Activated CD8-positive, alpha-beta memory T cell treated with anti-CD3 and anti-CD28 coated beads, Interleukin-2, amount 50 U/mL, for 1 hour (primary cell): ENCODE data around the gene AP2M1.
"Not testable (repeated sequence)": the region's sequence is repeated elsewhere in the genome, so short reads cannot be mapped to it uniquely, and the experiment has no call there.

Source experiments
- DNase-seq: peaks from one replicate; pipeline ENCODE4 v3.0.0-alpha.2; 2020; ENCODE audit errors: extremely low read depth

The AP2M1 gene

DNA sequence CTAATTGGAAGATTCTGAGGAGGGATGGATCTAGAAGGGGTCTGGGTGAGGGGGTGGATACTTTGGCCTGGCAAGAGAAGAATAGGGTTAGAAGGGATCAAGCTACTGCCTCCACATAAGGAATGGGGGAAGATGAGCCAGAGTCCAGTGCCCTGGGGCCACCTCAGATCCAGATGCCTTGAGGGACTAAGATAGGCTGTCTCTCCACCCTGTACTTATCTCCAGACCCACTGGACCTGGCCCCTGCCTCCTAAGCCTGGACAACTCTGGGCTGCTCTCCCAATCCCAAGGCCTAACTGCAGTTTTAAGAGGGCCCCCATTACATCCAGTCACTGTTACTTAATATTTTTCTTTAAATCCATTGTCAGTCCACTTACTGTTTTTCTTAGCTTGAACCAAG lies 17.4 kb upstream of the AP2M1 start:
- no peak for DNase-seq

DNA sequence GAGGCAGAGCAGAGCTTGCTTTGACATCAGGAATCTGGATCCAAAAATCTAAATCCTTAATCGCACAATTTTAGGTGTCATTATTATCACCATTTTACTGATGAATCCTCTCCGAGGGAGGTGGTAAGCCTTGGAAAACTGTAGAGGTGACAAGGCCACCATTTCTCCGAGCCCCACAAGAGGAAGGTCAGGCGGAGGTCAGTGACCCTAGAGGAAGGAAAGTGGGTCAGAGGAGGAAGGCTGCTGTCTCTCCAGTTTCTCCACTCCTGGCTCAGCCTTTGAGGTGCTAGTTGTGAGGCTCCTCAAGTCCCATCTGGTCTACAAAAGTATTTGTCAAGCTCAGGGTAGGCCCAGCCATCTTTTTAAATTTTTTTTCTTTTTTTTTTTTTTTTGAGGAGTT lies 16.3 kb upstream of the AP2M1 start:
- DNase-seq: no peak

DNA sequence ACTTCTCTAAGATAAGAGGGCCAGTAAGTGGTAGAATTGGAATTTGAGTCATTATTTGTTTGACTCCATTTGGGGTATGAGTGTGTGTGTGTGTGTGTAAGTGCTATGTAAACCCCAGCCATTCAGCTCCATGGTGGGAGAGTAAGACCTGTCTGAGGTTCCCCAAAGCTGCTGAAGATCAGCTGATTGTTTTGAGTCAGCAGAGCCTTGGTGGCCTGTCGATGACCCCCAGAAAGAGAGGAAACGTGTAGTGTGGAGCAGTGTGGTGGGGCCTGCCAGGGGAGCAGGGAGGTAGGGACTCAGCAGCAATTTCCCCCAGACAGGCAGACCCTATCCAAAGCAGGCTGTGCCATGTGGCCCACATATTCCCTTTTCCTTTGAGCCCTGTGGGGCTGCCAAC lies 14.2 kb upstream of the AP2M1 start:
- no peak for DNase-seq

DNA sequence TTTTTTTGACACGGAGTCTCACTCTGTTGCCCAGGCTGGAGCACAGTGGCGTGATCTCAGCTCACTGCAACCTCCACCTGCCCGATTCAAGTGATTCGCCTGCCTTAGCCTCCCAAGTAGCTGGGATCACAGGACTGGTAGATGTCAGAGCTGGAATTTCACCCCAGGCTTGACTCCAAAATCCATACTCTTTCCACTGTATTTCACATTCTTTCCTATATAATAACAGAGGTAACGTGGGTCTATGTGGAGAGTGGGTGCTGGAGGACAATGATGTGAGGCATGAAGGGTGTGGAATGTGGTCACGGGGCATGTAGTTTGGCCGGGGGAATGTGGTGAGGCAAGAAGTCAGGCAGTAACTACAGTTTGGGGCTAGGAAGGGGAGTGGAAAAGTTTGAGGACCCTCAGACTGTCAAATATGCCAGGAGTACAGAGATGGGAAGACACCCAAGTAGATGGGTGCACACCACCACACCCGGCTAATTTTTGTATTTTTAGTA lies 12.0 kb upstream of the AP2M1 start:
- not testable (repeated sequence) for DNase-seq

DNA sequence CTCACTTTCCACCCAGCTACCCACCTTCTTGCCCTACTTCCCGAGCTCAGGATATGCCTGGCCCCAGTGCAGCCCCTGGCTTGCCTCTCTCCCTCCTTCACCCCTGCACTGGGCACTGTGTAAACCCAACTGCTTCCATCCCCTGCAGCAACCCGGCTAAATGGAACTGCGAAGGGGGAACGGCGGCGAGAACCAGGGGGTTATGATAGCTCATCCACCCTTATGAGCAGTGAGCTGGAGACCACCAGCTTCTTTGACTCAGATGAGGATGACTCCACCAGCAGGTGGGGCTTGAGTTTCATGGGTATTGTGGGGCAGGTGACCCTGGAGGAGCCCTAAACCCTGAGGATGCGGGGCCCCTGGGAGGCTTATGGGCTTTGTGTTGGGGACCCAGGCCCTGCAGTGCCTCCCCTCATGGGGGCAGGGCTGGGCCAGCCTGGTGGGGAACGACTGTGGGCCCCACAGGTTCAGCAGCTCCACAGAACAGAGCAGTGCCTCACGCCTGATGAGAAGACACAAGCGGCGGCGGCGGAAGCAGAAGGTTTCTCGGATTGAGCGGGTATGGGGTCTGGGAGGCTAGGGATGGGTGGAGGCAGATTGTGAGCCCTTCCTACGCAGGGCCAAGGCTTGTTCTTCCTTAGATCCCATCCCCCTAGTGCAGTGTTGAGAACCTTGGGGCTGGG lies 9.9 kb upstream of the AP2M1 start:
- DNase-seq: no peak

DNA sequence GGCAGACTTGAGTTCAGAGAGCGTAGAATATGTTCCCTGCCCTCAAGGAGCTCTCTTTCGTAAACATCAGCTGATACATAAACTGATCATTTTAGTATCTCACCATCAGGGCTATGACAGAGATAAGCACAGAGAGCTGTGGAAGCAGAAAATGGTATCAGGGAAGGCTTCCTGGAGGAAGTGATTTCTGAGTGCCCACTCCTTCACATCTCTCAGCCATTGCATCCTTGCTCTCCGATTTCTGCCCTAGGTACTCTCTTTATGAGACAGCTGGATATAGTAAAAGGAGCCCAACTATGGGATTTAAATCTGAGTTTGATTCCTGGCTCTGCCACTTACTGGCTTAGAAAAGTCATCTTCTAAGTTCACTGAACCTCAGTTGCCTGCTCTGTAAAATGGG lies 9.1 kb upstream of the AP2M1 start:
- no peak for DNase-seq

DNA sequence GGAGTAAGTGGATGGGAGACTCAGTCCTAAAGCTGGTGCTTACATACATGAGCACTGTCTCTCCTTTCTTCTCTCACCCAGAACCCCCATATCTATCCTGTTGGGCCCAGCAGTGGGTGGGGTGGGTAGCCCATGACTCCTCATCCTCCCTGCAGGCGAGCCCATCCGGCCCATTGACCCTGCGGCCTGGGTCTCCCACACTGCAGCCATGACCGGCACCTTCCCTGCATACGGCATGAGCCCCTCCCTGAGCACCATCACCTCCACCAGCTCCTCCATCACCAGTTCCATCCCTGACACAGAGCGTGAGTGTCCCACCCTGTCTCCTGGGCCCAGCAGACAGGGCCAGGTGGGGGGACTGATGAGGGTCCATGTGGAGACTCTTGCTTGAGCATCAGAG lies 8.0 kb upstream of the AP2M1 start:
- DNase-seq: no peak

DNA sequence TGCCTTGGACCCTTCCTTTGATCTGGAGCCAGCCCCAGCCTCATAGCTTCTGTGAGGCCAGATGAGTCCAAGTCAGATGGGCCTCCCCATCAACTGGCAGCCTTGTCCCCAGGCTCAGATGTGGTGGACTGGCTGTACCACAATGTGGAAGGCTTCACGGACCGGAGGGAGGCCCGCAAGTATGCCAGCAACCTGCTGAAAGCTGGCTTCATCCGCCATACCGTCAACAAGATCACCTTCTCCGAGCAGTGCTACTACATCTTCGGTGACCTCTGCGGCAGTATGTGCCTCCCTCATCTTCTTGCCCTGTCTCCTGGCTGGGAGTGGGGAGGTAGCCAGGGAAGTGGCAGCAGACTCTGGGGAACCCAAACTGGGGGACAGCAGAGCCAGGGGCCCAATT lies 6.9 kb upstream of the AP2M1 start:
- no peak for DNase-seq

DNA sequence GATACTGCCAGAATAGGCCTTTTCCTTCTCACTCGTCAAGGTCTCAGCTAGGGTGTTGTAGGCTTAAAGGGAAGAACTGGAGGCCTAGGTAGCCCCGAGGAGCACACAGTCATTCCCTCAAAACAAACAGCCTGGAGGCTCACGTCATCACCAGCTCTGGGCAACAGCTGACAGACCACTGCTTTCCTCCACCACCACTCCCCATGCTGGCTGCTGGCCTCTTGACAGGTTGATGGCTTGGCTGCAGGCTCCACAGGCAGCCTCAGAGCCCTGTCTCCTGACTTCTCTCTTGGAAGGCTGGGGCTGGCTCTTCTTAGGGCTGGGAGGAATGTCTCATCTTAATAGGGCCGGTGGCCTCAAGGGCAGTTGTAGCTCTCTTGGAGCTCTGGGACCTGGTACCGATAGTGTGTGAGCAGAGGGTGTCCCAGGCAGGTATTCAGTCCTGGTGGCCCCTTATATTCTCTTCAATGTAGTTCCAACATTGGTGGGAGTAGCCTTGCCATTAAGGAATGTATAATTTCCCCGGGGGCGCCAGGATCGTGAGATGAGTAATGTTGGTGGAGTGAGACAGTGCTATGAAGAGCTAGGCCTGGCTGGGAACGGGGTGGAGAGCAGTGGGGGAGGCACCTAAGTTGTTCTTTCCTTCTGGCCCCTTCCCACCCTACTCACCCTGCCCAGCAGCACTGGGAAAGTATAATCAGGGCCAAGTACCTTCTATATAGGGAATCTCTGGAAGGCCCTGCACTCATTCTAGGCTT lies 6.1 kb upstream of the AP2M1 start:
- no peak for DNase-seq

DNA sequence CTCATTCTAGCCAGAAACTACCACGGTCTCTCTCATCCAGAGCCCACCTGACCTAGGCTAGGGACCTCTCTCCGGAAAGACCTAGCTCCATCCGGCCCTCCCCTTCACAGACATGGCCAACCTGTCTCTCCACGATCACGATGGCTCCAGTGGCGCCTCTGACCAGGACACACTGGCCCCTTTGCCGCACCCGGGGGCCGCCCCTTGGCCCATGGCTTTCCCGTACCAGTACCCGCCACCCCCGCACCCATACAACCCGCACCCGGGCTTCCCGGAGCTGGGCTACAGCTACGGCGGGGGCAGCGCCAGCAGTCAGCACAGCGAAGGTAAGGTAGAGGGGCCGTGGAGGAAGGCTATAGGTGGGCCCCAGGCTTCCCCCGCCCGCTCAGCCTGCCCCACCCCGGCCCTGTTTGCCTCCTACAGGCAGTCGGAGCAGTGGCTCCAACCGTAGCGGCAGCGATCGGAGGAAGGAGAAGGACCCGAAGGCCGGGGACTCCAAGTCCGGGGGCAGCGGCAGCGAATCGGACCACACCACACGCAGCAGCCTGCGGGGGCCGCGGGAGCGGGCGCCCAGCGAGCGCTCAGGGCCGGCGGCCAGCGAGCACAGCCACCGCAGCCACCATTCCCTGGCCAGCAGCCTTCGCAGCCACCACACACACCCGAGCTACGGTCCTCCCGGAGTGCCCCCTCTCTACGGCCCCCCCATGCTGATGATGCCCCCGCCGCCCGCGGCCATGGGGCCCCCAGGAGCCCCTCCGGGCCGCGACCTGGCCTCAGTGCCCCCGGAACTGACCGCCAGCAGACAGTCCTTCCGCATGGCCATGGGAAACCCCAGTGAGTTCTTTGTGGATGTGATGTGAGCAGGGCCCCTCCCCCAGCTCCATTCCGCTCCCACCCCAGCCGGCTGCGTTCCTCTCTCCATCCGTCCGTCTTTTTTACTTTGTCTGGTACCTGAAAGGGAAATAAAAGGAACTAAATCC lies 4.5 kb upstream of the AP2M1 start:
- DNase-seq: no peak

DNA sequence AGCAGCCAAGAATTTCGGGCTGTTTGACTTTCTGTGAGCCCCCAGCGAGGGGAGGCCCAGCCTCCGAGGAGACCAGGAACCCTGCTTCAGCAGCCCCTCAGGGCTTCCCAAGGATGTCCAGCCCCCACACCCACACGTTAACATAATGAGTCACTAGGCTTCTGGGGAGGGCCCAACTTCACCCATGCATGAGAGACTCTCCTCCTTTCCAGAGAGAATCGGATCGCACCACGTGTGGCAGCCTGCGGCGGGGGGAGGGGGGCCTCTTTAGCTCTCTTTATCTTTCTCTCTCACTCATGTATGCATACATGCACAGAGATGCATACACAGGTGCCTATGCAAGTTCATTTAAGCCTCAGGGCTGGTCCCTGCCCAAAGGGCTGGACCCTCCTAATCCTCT lies 3.1 kb upstream of the AP2M1 start:
- no peak for DNase-seq

DNA sequence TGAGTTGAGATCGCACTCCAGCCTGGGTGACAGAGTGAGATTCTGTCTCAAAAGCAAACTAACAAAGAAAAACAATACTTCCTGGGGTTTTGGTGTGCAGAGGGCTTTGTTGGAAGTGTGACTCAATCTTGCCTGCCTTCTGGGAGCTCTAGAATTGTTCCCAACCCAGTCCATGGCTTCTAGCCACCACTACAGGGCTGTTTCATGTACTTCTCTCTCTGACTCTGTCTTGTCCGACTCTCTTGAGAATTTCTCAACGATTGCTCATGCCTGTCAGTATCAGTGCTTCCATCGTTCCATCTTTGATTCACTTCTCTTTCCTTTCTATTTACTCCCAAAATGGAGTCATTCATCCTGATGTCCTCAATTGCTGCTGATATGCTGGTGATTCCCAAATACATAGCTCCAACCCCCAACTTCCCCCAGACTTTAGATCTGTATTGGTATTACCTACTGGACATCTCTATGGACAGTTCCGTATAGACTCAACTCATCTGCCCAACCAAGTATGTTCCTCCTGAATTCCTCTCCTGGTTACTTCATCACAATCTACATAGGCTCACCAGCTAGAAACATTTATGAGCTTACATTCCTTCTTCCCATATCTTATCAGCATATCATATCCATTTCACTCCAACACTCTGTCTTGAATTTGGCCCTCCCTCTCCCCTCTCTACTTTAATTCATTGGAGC lies 1.8 kb upstream of the AP2M1 start:
- DNase-seq: no peak

DNA sequence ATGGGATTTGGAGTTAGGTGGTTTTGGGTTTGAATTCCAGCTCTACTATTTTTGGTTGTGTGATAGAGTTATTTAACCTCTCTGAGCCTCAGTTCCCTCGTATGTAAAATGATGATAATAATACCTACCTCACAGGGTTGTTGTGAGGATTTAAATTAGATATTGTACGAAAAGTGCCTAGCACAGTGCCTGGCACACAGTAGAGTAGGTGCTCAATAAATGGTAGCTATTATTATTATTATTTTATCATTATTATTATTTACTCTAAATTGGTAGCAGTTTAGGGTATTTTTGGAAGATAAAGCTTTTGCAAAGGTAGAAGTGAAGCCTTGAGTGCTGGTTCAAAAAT lies 1.3 kb upstream of the AP2M1 start:
- no peak for DNase-seq

DNA sequence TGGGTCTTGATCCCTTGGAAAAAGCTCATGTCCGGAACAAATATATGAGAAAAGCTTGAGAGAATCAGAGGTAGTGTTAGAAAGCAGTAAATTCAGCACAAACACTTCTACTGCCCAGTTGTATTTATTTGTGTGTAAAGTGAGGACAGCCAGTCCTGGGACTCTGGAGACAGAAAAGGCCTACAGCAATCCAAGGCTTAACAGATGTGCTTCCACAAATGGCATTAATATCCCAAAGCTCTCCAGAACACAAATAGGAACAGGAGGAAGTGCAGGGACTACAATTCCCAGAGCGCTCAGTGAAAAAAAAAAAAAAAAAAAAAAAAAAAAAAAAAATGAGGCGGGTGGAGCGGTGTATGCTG lies 390 bp upstream of the AP2M1 start:
- DNase-seq: no peak

DNA sequence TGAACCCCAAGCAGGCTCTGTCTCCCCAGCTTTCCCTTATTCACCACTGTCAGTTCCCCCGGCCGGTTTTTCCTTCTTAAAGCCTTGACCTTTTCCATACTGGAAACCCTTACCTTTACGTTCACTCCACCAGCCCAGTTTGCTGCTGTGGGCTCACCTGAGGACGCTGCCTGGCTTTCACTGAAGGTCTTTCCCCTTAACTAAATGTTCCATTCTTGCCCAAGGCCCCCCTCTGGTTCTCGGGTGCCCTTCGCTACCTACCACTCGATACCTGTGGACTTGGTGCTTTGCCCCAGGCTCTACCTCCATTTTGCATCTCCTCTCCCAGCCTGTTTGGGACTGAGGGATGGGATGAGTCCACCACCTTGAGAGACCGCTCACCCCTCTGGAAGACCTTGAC lies 851 bp downstream of the AP2M1 start:
- DNase-seq: no peak

DNA sequence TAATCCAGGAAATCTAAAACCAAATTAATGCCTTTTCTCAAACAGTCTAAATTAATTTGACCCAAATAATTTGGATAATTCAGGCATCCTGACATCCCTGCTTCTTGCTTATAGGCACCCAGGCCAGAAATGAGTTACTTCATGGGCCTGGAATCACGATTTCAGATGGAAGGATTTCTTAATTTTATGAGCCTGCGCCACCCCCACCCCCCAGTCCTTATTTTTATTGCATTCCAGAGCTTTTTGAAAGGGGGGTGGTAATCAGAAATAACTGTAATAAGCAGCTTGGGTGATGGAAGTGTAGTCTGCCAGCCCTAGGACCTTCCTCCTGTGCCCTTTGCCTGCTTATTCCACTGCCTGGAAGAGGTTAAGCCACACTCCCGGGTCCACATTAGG lies 1.3 kb downstream of the AP2M1 start:
- no peak for DNase-seq

DNA sequence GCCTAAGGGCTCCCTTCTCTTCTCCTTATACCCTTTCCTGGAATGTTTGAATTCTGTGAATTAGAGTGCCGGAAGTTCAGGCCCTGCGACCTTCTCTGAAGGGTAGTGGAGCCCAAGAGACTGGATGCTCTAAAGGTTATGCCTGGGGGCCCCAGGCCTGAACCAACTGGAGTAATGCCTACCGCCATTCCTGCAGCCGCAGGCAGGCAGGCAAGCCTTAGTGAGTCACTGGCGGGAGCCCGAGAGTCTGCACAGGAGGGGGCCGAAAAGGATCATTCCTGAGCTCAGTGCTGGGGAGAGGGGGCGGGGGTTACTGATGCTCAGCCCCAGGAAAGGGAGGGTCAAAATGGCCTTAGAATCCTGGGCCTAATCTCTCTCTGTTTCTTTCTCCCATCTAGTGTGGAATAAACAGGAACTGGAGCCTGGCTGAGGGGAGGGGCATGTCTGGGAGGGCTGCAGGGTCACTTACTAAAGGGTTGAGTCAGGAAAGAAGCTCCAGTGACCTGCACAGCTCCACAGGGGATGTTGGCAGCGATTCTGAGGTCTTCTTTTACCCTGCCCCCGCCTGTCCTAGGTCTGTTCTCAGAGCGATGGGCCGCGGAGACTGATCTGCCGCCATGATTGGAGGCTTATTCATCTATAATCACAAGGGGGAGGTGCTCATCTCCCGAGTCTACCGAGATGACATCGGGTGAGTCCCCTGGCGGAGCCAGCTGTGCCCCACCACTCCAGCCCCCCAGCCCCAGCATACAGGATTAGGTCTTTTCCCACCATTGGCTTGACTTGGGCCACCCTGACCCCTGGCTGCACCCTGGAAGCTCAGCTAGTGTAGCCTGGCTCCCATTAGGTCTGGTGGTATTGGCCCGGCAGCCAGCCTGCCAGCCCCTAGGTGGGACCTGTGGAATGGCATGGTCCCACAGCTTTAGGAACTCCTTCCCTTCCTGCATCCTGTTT lies 2.0 kb downstream of the AP2M1 start:
- no peak for DNase-seq

DNA sequence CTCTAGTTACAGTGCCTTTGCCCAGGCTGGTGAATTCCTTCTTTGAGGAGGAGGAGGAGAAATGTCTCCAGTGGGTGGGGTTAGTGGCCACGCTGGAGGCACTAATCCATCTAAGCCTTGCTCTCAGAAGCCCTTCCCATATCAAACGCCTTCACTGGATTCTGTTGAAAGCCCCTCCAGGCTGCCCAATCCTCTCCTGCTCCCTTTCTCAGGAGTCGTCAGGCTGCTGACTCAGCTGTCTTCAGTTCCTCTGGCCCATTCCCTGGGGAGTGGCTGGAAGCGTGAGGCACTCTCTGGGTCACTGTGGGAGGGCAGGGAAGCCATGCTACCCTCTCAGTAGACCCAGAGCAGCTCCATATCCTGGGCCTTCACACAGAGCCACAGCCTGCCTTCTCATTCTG lies 2.7 kb downstream of the AP2M1 start:
- DNase-seq: no peak

DNA sequence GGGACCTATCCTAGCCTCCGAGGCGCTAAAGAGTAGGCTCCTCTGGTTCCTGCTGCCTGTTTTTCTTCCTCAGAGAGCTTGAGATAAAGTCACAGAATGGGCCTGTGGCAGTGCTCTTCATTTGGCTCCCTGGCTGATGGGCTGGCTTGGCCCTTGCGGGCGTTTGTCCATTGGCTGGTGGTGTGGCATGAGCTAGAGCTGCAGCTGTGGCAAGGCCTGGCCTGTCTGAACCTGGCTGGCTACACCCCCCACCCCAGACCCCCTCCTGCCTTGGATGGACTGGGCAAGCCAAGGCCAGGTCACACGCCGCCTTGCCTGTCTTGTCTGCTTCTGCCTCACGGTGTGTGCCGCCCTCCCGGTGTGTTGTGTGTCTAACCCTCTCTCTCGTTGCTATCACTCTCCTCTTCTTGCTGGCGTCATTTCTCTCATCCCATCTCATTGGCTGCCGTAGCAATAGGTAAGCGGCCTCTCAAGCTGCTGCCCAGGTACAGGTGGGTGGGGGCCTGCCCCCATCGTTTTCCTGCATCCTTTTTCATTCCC lies 3.2 kb downstream of the AP2M1 start:
- no peak for DNase-seq

DNA sequence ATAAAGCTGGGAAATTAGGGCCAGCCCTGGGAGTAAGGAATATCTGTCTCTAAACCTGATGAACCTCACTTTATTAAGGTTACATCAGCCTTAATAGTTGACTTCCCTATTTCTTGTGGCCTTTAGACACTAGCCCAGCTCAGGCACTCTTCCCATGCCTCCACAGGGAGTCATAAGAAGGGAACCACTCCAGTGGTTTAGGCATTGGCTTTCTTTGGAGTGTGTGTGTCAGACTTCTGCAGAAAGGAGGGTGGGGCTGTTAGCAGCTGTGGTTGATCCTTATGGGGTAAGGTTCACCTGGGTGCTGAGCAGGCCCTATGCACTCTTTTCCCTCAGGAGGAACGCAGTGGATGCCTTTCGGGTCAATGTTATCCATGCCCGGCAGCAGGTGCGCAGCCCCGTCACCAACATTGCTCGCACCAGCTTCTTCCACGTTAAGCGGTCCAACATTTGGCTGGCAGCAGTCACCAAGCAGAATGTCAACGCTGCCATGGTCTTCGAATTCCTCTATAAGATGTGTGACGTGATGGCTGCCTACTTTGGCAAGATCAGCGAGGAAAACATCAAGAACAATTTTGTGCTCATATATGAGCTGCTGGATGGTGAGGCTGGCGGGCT lies 4.0 kb downstream of the AP2M1 start:
- no peak for DNase-seq
